ENCODE results near the gene GABRD.

- TF ChIP-seq POLR2A (IDR thresholded peaks at IDR 0.05; ENCODE audit: low read depth, low read length), result no peak
- TF ChIP-seq POLR2AphosphoS5 (IDR thresholded peaks at IDR 0.05; ENCODE audit: low read depth, low read length), result no peak
- TF ChIP-seq TAF1 (IDR thresholded peaks at IDR 0.05; ENCODE audit: low read depth, low read length), result no peak
- no peak for TF ChIP-seq PAX5 (IDR thresholded peaks at IDR 0.05; ENCODE audit: insufficient read depth, low read length, severe bottlenecking)
- no peak for TF ChIP-seq POU2F2 (IDR thresholded peaks at IDR 0.05; ENCODE audit: low read depth, low read length)
Observed at GRCh38 chr1:2067393-2067792, 48.2 kb downstream of the GABRD start.

All from GM12891 (cell line).